Upper lobe of left lung (tissue), 6 donors: Measurements from ENCODE around the gene SPRR3. TPM values are rescaled to one million over a fixed set of nuclear protein-coding genes. Genes with fewer than 3 reads are reported as not detected.

Experiments
- ATAC-seq, 2 donors: fragments of 200-7000 bp; cut with Tn5 transposase; one replicate each; pipeline ENCODE4 v1.9.1; 2022; ENCODE audit warnings: mild to moderate bottlenecking in 2 of 2, moderate library complexity in 2 of 2; ENCODE audit not compliant: low FRiP score in 2 of 2
- DNase-seq, 2 donors: peaks; one replicate each; pipeline ENCODE4 v3.0.0-alpha.2; 2019 to 2020
- H3K27ac ChIP-seq, 4 donors: fragments of 200-600 bp; sonication (generic); one replicate each; pipeline ENCODE4 v1.5.1; 2016 to 2019
- H3K27me3 ChIP-seq, 4 donors: fragments of 200-600 bp; sonication (generic); one replicate each; pipeline ENCODE4 v1.5.1; 2017 to 2019
- H3K36me3 ChIP-seq, 4 donors: fragments of 200-600 bp; sonication (generic); one replicate each; pipeline ENCODE4 v1.5.1; 2016 to 2019
- H3K4me1 ChIP-seq, 4 donors: fragments of 200-600 bp; sonication (generic); one replicate each; pipeline ENCODE4 v1.5.1; 2018 to 2019
- H3K4me3 ChIP-seq, 4 donors: fragments of 200-600 bp; sonication (generic); one replicate each; pipeline ENCODE4 v1.5.1; 2017 to 2019; ENCODE audit warnings: mild to moderate bottlenecking in 2 of 4, moderate library complexity in 1 of 4
- H3K9me3 ChIP-seq, 4 donors: fragments of 200-600 bp; sonication (generic); one replicate each; pipeline ENCODE4 v1.5.1; 2018 to 2019
- EP300 ChIP-seq, 4 donors: sonication (generic); formaldehyde crosslinking; IDR thresholded peaks; one replicate each; pipeline ENCODE4 v1.5.1; 2017; ENCODE audit warnings: antibody characterized with exemption in 4 of 4, control low read depth in 2 of 4
- POLR2A ChIP-seq, 4 donors: fragments of 450-650 bp; IDR thresholded peaks; one replicate each; pipeline ENCODE4 v1.5.1; 2016 to 2017; ENCODE audit warnings: antibody characterized with exemption in 4 of 4, mild to moderate bottlenecking in 2 of 4
- POLR2AphosphoS5 ChIP-seq, 2 donors: sonication (generic); formaldehyde crosslinking; IDR thresholded peaks; one replicate each; pipeline ENCODE4 v1.5.1; 2017; ENCODE audit warnings: antibody characterized with exemption in 2 of 2
- WGBS, 2 donors: methylation state at CpG; one replicate each; pipeline ENCODE4 v1.1.5; 2017 to 2018; 5-methylcytosine and 5-hydroxymethylcytosine counted together
- total RNA-seq, 6 donors: library from RNA; depleted of rRNA in 4 of 6; stranded (reverse); fragments of >200 nt in 4 of 6; gene quantifications; one replicate each; pipeline versions ENCODE4 v1.1.0 to v1.2.1, GENCODE V29; 2016 to 2021
- TF ChIP-seq, protein P1 (sequence below), 6 experiments: fragments of 450-650 bp in 4 of 6; fragments of 200-600 bp in 2 of 6; sonication (generic) in 2 of 6; IDR thresholded peaks; one replicate each; pipeline ENCODE4 v1.5.1; 2016 to 2019; ENCODE audit warnings: antibody characterized with exemption in 6 of 6
- donor health status: DM: no; HTN: no; CAD: no; lungs with moderate emphysema.
- donor health status: DM: no; HTN: yes; CAD: no; lungs with severe emphysema.

The SPRR3 gene
- total RNA-seq, 6 donors from 2014 or later = not detected

GRCh38 chr1:152972196-152972886 lies 29.2 kb upstream of the SPRR3 start:
- no peaks in the 10 kb centered on the region for H3K4me1 ChIP-seq
- ATAC-seq (no peak), DNase-seq (no peak)
- no peak overlapping the region for H3K27ac ChIP-seq
- no peaks in the 10 kb centered on the region for H3K27me3 ChIP-seq
- 77 to 80% methylated on average over 4 of the region's 4 CpGs for WGBS, 2 donors
- H3K36me3 ChIP-seq = no peaks in the 10 kb centered on the region
- no peaks in the 10 kb centered on the region for H3K9me3 ChIP-seq
- H3K4me3 ChIP-seq = no peak overlapping the region
- TF ChIP-seq EP300 (IDR thresholded peaks at IDR 0.05) = no peak
- no peak for TF ChIP-seq POLR2A (IDR thresholded peaks at IDR 0.05)
- TF ChIP-seq, protein P1, sequence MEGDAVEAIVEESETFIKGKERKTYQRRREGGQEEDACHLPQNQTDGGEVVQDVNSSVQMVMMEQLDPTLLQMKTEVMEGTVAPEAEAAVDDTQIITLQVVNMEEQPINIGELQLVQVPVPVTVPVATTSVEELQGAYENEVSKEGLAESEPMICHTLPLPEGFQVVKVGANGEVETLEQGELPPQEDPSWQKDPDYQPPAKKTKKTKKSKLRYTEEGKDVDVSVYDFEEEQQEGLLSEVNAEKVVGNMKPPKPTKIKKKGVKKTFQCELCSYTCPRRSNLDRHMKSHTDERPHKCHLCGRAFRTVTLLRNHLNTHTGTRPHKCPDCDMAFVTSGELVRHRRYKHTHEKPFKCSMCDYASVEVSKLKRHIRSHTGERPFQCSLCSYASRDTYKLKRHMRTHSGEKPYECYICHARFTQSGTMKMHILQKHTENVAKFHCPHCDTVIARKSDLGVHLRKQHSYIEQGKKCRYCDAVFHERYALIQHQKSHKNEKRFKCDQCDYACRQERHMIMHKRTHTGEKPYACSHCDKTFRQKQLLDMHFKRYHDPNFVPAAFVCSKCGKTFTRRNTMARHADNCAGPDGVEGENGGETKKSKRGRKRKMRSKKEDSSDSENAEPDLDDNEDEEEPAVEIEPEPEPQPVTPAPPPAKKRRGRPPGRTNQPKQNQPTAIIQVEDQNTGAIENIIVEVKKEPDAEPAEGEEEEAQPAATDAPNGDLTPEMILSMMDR (IDR thresholded peaks at IDR 0.05) = no peak
- TF ChIP-seq POLR2AphosphoS5 (IDR thresholded peaks at IDR 0.05) = no peak

GRCh38 chr1:152976688-152977087 lies 24.9 kb upstream of the SPRR3 start:
- Histone ChIP-seq H3K4me3 (no peak overlapping the region), H3K36me3 (no peaks in the 10 kb centered on the region), H3K27ac (no peak overlapping the region), H3K9me3 (no peaks in the 10 kb centered on the region), H3K27me3 (no peaks in the 10 kb centered on the region), H3K4me1 (no peaks in the 10 kb centered on the region)
- no peak for TF ChIP-seq POLR2AphosphoS5 (IDR thresholded peaks at IDR 0.05)
- TF ChIP-seq, protein P1 (IDR thresholded peaks at IDR 0.05) = no peak
- TF ChIP-seq EP300 (IDR thresholded peaks at IDR 0.05) = no peak
- TF ChIP-seq POLR2A (IDR thresholded peaks at IDR 0.05) = no peak
- DNase-seq (no peak), ATAC-seq (no peak)
- 59 to 93% methylated on average over 1 of the region's 1 CpG for WGBS, 2 donors

DNA sequence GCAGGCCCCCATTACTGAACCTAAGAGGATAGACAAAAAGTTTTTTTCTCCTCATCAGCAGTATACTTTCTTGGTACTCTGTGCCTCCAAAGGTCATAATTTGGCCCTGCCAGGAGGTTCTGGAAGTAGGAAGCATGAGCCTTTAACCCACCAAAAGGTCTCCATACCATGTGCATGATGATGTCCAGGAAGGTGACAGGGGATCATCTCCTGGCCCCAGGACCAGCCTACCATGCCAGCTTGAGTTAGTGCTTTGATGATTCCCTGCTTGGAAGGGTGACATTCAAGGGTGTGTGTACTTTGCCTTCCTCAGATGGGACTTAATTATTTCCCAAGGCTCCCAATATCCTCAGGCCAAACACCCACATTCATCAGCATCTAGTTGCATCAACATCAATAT lies 23.9 kb upstream of the SPRR3 start:
- H3K4me3 ChIP-seq = no peak overlapping the region
- TF ChIP-seq, protein P1 (IDR thresholded peaks at IDR 0.05) = no peak
- TF ChIP-seq POLR2A (IDR thresholded peaks at IDR 0.05) (no peak), EP300 (IDR thresholded peaks at IDR 0.05) (no peak), POLR2AphosphoS5 (IDR thresholded peaks at IDR 0.05) (no peak)
- ATAC-seq (no peak), DNase-seq (no peak)
- no peak overlapping the region for H3K27ac ChIP-seq
- no peaks in the 10 kb centered on the region for H3K4me1 ChIP-seq
- H3K36me3 ChIP-seq = no peaks in the 10 kb centered on the region
- no peaks in the 10 kb centered on the region for H3K9me3 ChIP-seq
- no peaks in the 10 kb centered on the region for H3K27me3 ChIP-seq

GRCh38 chr1:152980676-152981075 lies 20.9 kb upstream of the SPRR3 start:
- H3K9me3 ChIP-seq = no peaks in the 10 kb centered on the region
- H3K27me3 ChIP-seq = no peaks in the 10 kb centered on the region
- no peaks in the 10 kb centered on the region for H3K36me3 ChIP-seq
- H3K4me1 ChIP-seq = no peaks in the 10 kb centered on the region
- no peak overlapping the region for H3K4me3 ChIP-seq
- 57 to 68% methylated on average over 1 of the region's 1 CpG for WGBS, 2 donors
- DNase-seq = no peak
- H3K27ac ChIP-seq = no peak overlapping the region
- TF ChIP-seq POLR2A (IDR thresholded peaks at IDR 0.05) (no peak), EP300 (IDR thresholded peaks at IDR 0.05) (no peak), POLR2AphosphoS5 (IDR thresholded peaks at IDR 0.05) (no peak)
- TF ChIP-seq, protein P1 (IDR thresholded peaks at IDR 0.05) = no peak
- ATAC-seq = no peak
